T-cell (primary cell): ENCODE data around the gene PRRT1. TPM values are rescaled to one million over a fixed set of nuclear protein-coding genes. Genes with fewer than 3 reads are reported as not detected.
"Not testable (repeated sequence)": the region's sequence is repeated elsewhere in the genome, so short reads cannot be mapped to it uniquely, and the experiment has no call there.

ENCODE experiments used
- ATAC-seq, 4 experiments: fragments of 200-7000 bp in 3 of 4; fragments of 150-1000 bp in 1 of 4; cut with Tn5 transposase; replicated peaks in 1 of 4; 1 replicate in 3 of 4; 2 replicates in 1 of 4; pipeline ENCODE4 v1.10.0; 2021; ENCODE audit warnings: moderate library complexity in 3 of 4, mild to moderate bottlenecking in 2 of 4, moderate number of reproducible peaks in 1 of 4
- CTCF ChIA-PET, 2 donors: fragments of 300-600 bp; sonication (Branson Sonifier 250); formaldehyde crosslinking; loops; one replicate each; lab custom pipeline; 2022; ENCODE audit warnings: antibody characterized with exemption in 2 of 2; lab: Charles Lee
- POLR2A ChIA-PET, 2 donors: fragments of 300-600 bp; sonication (Branson Sonifier 250); formaldehyde crosslinking; loops; one replicate each; lab custom pipeline; 2022; ENCODE audit warnings: antibody characterized with exemption in 2 of 2; lab: Charles Lee
- DNase-seq, 35 experiments: peaks; one replicate each; pipeline versions ENCODE4 v3.0.0 to v3.0.0-alpha.2; 2013 to 2023
- H3K27ac ChIP-seq: one replicate; pipeline ENCODE4 v1.5.1; 2013; ENCODE audit warnings: low read length
- H3K27me3 ChIP-seq, 2 experiments: replicated peaks in 1 of 2; 1 replicate in 1 of 2; 2 replicates in 1 of 2; pipeline versions ENCODE4 v1.6.1 to v1.7.0; 2013; ENCODE audit warnings: low read length in 1 of 2, mixed read lengths in 1 of 2; ENCODE audit not compliant: control insufficient read depth in 2 of 2, insufficient read depth in 2 of 2; ENCODE audit errors: extremely low read depth in 1 of 2
- H3K36me3 ChIP-seq, 2 donors: 1 replicate in 1 of 2; 2 replicates in 1 of 2; pipeline versions ENCODE4 v1.6.1 to v1.7.0; 2013; ENCODE audit warnings: low read length in 1 of 2; ENCODE audit not compliant: control insufficient read depth in 2 of 2, insufficient read depth in 1 of 2; ENCODE audit errors: extremely low read depth in 1 of 2
- H3K4me1 ChIP-seq, 2 experiments: 1 replicate in 1 of 2; 2 replicates in 1 of 2; pipeline versions ENCODE4 v1.6.1 to v1.7.0; 2013; ENCODE audit warnings: low read length in 2 of 2, mixed read lengths in 1 of 2; ENCODE audit not compliant: insufficient read depth in 2 of 2, control insufficient read depth in 1 of 2; ENCODE audit errors: extremely low read depth in 1 of 2
- H3K4me3 ChIP-seq, 2 donors: 1 replicate in 1 of 2; 2 replicates in 1 of 2; pipeline versions ENCODE4 v1.5.1 to v1.7.0; 2013; ENCODE audit warnings: mild to moderate bottlenecking in 2 of 2, low read length in 1 of 2, moderate library complexity in 1 of 2; ENCODE audit not compliant: control insufficient read depth in 1 of 2; ENCODE audit errors: extremely low read depth in 1 of 2
- H3K9me3 ChIP-seq: 2 replicates; pipeline ENCODE4 v1.7.0; 2013
- H3K27ac Mint-ChIP-seq, 2 donors: one replicate each; pipeline ENCODE4 v1.8.0; 2020 to 2021; ENCODE audit warnings: mild to moderate bottlenecking in 2 of 2, mixed read lengths in 2 of 2
- H3K27me3 Mint-ChIP-seq, 2 donors: one replicate each; pipeline ENCODE4 v1.8.0; 2021 to 2022; ENCODE audit warnings: mixed read lengths in 2 of 2
- H3K36me3 Mint-ChIP-seq: one replicate; pipeline ENCODE4 v1.8.0; 2021; ENCODE audit warnings: mixed read lengths
- H3K4me1 Mint-ChIP-seq, 3 donors: one replicate each; pipeline ENCODE4 v1.8.0; 2020 to 2022; ENCODE audit warnings: mixed read lengths in 3 of 3, mild to moderate bottlenecking in 1 of 3
- H3K4me3 Mint-ChIP-seq, 3 donors: one replicate each; pipeline ENCODE4 v1.8.0; 2020 to 2022; ENCODE audit warnings: mild to moderate bottlenecking in 3 of 3, mixed read lengths in 3 of 3, moderate library complexity in 3 of 3
- H3K9me3 Mint-ChIP-seq, 3 donors: one replicate each; pipeline ENCODE4 v1.8.0; 2020 to 2022; ENCODE audit warnings: mixed read lengths in 3 of 3
- WGBS: methylation state at CpG from one replicate; pipeline ENCODE4 v1.1.5; 2013; ENCODE audit warnings: missing lambda C conversion rate; ENCODE audit not compliant: insufficient coverage; 5-methylcytosine and 5-hydroxymethylcytosine counted together
- total RNA-seq, 35 experiments: library from RNA in 6 of 35; stranded (reverse) in 6 of 35; fragments of 120-200 nt in 1 of 35; gene quantifications; one replicate each; pipeline versions ENCODE4 v1.2.1 to v1.2.4 and lab custom pipeline; 2013 to 2026

Gene PRRT1
- total RNA-seq, 5 donors from 2014 or later (not counting 1 experiment from before 2014, with no cell fraction given): 1.7 to 3.3 (median 2.3) TPM

GRCh38 chr6:32195902-32196681 lies 44.4 kb upstream of the PRRT1 start:
- peak overlapping the region; percentile 99 for H3K27ac Mint-ChIP-seq
- Histone ChIP-seq H3K4me1 (peaks cover 24 to 47% of the 10 kb centered on the region in 2 experiments), H3K4me3 (peak overlapping the region; percentile 87 to 91), H3K27me3 (peaks cover 0 to 9% of the 10 kb centered on the region in 2 experiments), H3K27ac (peak overlapping the region; percentile 98), H3K9me3 (no peaks in the 10 kb centered on the region), H3K36me3 (peaks cover 0 to 4% of the 10 kb centered on the region in 2 donors)
- DNase-seq (peak in 27 of 35 experiments; percentile 21 to 74 (median 37)), ATAC-seq (peak in 3 of 4 experiments; percentile 79 to 83 (median 80))
- H3K4me3 Mint-ChIP-seq: peak overlapping the region; percentile 95 to 97 (median 95)
- under 1% methylated on average over 51 of the region's 58 CpGs for WGBS
- ChIA-PET CTCF (interaction anchor here in 1 of 2 donors (1.0 to 1.3 kb wide), 4 partner anchors 19 to 77 kb away, joined by 4 to 6 read pairs (median 4); partner anchors contain the start of gene ATF6B), POLR2A (interaction anchor here (0.5 to 1.5 kb wide), 5 partner anchors 61 to 1081 kb away, joined by 3 to 10 read pairs (median 5); partner anchors contain the start of genes DXO (in 1 of the 2) and TAP1 (in 1 of the 2))
- H3K27me3 Mint-ChIP-seq: peaks cover 0 to under 1% of the 10 kb centered on the region in 2 donors
- peaks cover 27 to 37% (median 34%) of the 10 kb centered on the region in 3 donors for H3K4me1 Mint-ChIP-seq
- H3K36me3 Mint-ChIP-seq: peaks cover 9% of the 10 kb centered on the region
- no peaks in the 10 kb centered on the region for H3K9me3 Mint-ChIP-seq

- ATAC-seq: peak; percentile 80 to 83 (median 82)
Observed at GRCh38 chr6:32195652-32195901, 43.8 kb upstream of the PRRT1 start.

GRCh38 chr6:32194825-32195651 lies 43.3 kb upstream of the PRRT1 start:
- H3K4me1 ChIP-seq: peaks cover 24 to 51% of the 10 kb centered on the region in 2 experiments
- H3K9me3 ChIP-seq: no peaks in the 10 kb centered on the region
- peaks cover 0 to 3% of the 10 kb centered on the region in 2 experiments for H3K27me3 ChIP-seq
- Mint-ChIP-seq H3K27me3 (no peaks in the 10 kb centered on the region), H3K36me3 (peaks cover 14% of the 10 kb centered on the region), H3K27ac (peak overlapping the region; percentile 99), H3K4me3 (peak overlapping the region; percentile 95 to 97 (median 95)), H3K4me1 (peaks cover 27 to 39% (median 37%) of the 10 kb centered on the region in 3 donors), H3K9me3 (no peaks in the 10 kb centered on the region)
- H3K36me3 ChIP-seq: peaks cover 0 to 8% of the 10 kb centered on the region in 2 donors
- DNase-seq (peak in 7 of 35 experiments; percentile 15 to 66 (median 29)), ATAC-seq (no peak)
- ChIA-PET POLR2A (interaction anchor here in 1 of 2 donors (0.7 to 1.5 kb wide), 3 partner anchors 223 to 1083 kb away, joined by 3 to 10 read pairs (median 5); partner anchors contain the start of genes DXO and TAP1), CTCF (interaction anchor here in 1 of 2 donors (1.0 to 1.3 kb wide), 4 partner anchors 18 to 76 kb away, joined by 4 to 6 read pairs (median 4); partner anchors contain the start of gene ATF6B)
- H3K27ac ChIP-seq: peak overlapping the region; percentile 93
- H3K4me3 ChIP-seq: peak overlapping the region; percentile 87 to 91
- WGBS: 0% methylated on average over 7 of the region's 15 CpGs

More at GRCh38 chr6:32195652-32195901, 43.8 kb upstream of the PRRT1 start:
- CTCF ChIA-PET: interaction anchor here in 1 of 2 donors (1.0 to 1.3 kb wide), 4 partner anchors 18 to 77 kb away, joined by 4 to 6 read pairs (median 4); partner anchors contain the start of gene ATF6B
- POLR2A ChIA-PET: interaction anchor here (0.5 to 1.5 kb wide), 4 partner anchors 224 to 1082 kb away, joined by 3 to 10 read pairs (median 4); partner anchors contain the start of genes DXO (in 1 of the 2) and TAP1 (in 1 of the 2)
- H3K27me3 Mint-ChIP-seq: no peaks in the 10 kb centered on the region
- H3K4me3 Mint-ChIP-seq: peak overlapping the region; percentile 95 to 97 (median 95)
- peak overlapping the region; percentile 87 to 91 for H3K4me3 ChIP-seq
- peak overlapping the region; percentile 93 for H3K27ac ChIP-seq
- WGBS: 0% methylated on average over 25 of the region's 25 CpGs
- no peaks in the 10 kb centered on the region for H3K9me3 ChIP-seq
- peaks cover 0 to 3% of the 10 kb centered on the region in 2 experiments for H3K27me3 ChIP-seq
- peaks cover 11% of the 10 kb centered on the region for H3K36me3 Mint-ChIP-seq
- H3K36me3 ChIP-seq: peaks cover 0 to 8% of the 10 kb centered on the region in 2 donors
- H3K27ac Mint-ChIP-seq: peak overlapping the region; percentile 99
- peak; percentile 92 to 100 (median 97) for DNase-seq
- peaks cover 27 to 39% (median 37%) of the 10 kb centered on the region in 3 donors for H3K4me1 Mint-ChIP-seq
- H3K9me3 Mint-ChIP-seq: no peaks in the 10 kb centered on the region
- H3K4me1 ChIP-seq: peaks cover 24 to 51% of the 10 kb centered on the region in 2 experiments

GRCh38 chr6:32194388-32194787 lies 42.6 kb upstream of the PRRT1 start:
- Histone ChIP-seq H3K9me3 (no peaks in the 10 kb centered on the region), H3K27me3 (peaks cover 0 to 3% of the 10 kb centered on the region in 2 experiments), H3K36me3 (peaks cover 0 to 8% of the 10 kb centered on the region in 2 donors), H3K4me3 (peak overlapping the region in 1 of 2 donors; percentile 91), H3K4me1 (peaks cover 24 to 54% of the 10 kb centered on the region in 2 experiments), H3K27ac (peak overlapping the region; percentile 93)
- Mint-ChIP-seq H3K36me3 (peaks cover 14% of the 10 kb centered on the region), H3K27me3 (no peaks in the 10 kb centered on the region), H3K4me3 (peak overlapping the region; percentile 96 to 97 (median 97)), H3K4me1 (peaks cover 27 to 39% (median 38%) of the 10 kb centered on the region in 3 donors), H3K27ac (peak overlapping the region; percentile 99), H3K9me3 (no peaks in the 10 kb centered on the region)
- ChIA-PET POLR2A (interaction anchor here in 1 of 2 donors (1.5 kb wide), 1 partner anchor 223 kb away, joined by 5 read pairs; the partner anchor contains the start of gene DXO), CTCF (no interaction called here)
- no peak for DNase-seq
- no peak for ATAC-seq
- WGBS: 100% methylated on average over 4 of the region's 4 CpGs

- Histone ChIP-seq H3K4me1 (peaks cover 32 to 67% of the 10 kb centered on the region in 2 experiments), H3K27ac (peak overlapping the region; percentile 93), H3K4me3 (peak overlapping the region; percentile 95 to 97), H3K36me3 (peaks cover 0 to 14% of the 10 kb centered on the region in 2 donors)
- CTCF ChIA-PET: interaction anchor here in 1 of 2 donors (0.8 to 1.3 kb wide), 2 partner anchors 16 to 779 kb away, joined by 3 to 4 read pairs; no protein-coding TSS in a partner anchor
- 40% methylated on average over 1 of the region's 13 CpGs for WGBS
- not testable (repeated sequence) for ATAC-seq, H3K27me3 ChIP-seq, H3K27me3 Mint-ChIP-seq, DNase-seq, H3K9me3 ChIP-seq, H3K9me3 Mint-ChIP-seq
- peaks cover 23% of the 10 kb centered on the region for H3K36me3 Mint-ChIP-seq
- peaks cover 39 to 51% (median 50%) of the 10 kb centered on the region in 3 donors for H3K4me1 Mint-ChIP-seq
- H3K27ac Mint-ChIP-seq: peak overlapping the region; percentile 99
- POLR2A ChIA-PET: interaction anchor here (0.6 to 1.4 kb wide), 3 partner anchors 10 to 16 kb away, joined by 3 to 5 read pairs (median 3); no protein-coding TSS in a partner anchor
- peak overlapping the region; percentile 96 to 97 (median 97) for H3K4me3 Mint-ChIP-seq
Observed at GRCh38 chr6:32193096-32193495, 41.4 kb upstream of the PRRT1 start.
